MM.1S (cell line): ENCODE data around the gene TSPAN7.

Experiments
- DNase-seq: peaks from one replicate; pipeline ENCODE4 v3.0.0-alpha.2; 2015
- H2AFZ ChIP-seq: fragments of 300-600 bp; sonication (generic); 2 replicates; pipeline ENCODE4 v1.6.0; 2016; ENCODE audit warnings: antibody characterized with exemption, low read length
- H3F3A ChIP-seq: fragments of 300-600 bp; sonication (generic); 2 replicates; pipeline ENCODE4 v1.6.1; 2016; ENCODE audit warnings: mild to moderate bottlenecking, antibody characterized with exemption, low read length, moderate library complexity, mixed read lengths; ENCODE audit not compliant: insufficient read depth
- H3K27ac ChIP-seq: fragments of 300-600 bp; sonication (generic); 2 replicates; pipeline ENCODE4 v1.5.1; 2016; ENCODE audit warnings: mild to moderate bottlenecking, low read length
- H3K27me3 ChIP-seq: fragments of 300-600 bp; sonication (generic); replicated peaks from 2 replicates; pipeline ENCODE4 v1.6.0; 2016; ENCODE audit warnings: low read length; ENCODE audit not compliant: insufficient read depth
- H3K36me3 ChIP-seq: fragments of 300-600 bp; sonication (generic); replicated peaks from 2 replicates; pipeline ENCODE4 v1.6.1; 2016; ENCODE audit warnings: mild to moderate bottlenecking, low read length, mixed read lengths; ENCODE audit not compliant: insufficient read depth
- H3K4me1 ChIP-seq: fragments of 300-600 bp; sonication (generic); 2 replicates; pipeline ENCODE4 v1.6.1; 2016; ENCODE audit warnings: low read length, mixed read lengths
- H3K4me2 ChIP-seq: fragments of 300-600 bp; sonication (generic); 2 replicates; pipeline ENCODE4 v1.6.0; 2016; ENCODE audit warnings: low read depth, low read length
- H3K4me3 ChIP-seq: fragments of 300-600 bp; sonication (generic); 2 replicates; pipeline ENCODE4 v1.5.1; 2016; ENCODE audit warnings: low read length, mixed read lengths
- H3K79me2 ChIP-seq: fragments of 300-600 bp; sonication (generic); 2 replicates; pipeline ENCODE4 v1.6.1; 2016; ENCODE audit warnings: mixed run types, low read length, mixed read lengths
- H3K9ac ChIP-seq: fragments of 300-600 bp; sonication (generic); 2 replicates; pipeline ENCODE4 v1.6.1; 2016; ENCODE audit warnings: low read length, mixed read lengths
- H3K9me2 ChIP-seq: fragments of 300-600 bp; sonication (generic); replicated peaks from 2 replicates; pipeline ENCODE4 v1.6.1; 2016; ENCODE audit warnings: mild to moderate bottlenecking, low read length, mixed read lengths; ENCODE audit not compliant: insufficient read depth
- H3K9me3 ChIP-seq: fragments of 300-600 bp; sonication (generic); replicated peaks from 2 replicates; pipeline ENCODE4 v1.6.1; 2016; ENCODE audit warnings: mild to moderate bottlenecking, low read length, mixed read lengths; ENCODE audit not compliant: insufficient read depth
- H4K20me1 ChIP-seq: fragments of 300-600 bp; sonication (generic); 2 replicates; pipeline ENCODE4 v1.6.1; 2016; ENCODE audit warnings: mild to moderate bottlenecking, low read length, moderate library complexity, mixed read lengths; ENCODE audit not compliant: insufficient read depth
- EZH2 ChIP-seq: fragments of 300-600 bp; sonication (generic); optimal IDR thresholded peaks from 2 replicates; pipeline ENCODE3; 2017; ENCODE audit warnings: low read depth, mild to moderate bottlenecking, antibody characterized with exemption, low read length, mixed read lengths
- EZH2phosphoT487 ChIP-seq: fragments of 300-600 bp; sonication (generic); IDR thresholded peaks from 2 replicates; pipeline ENCODE4 v1.6.1; 2018; ENCODE audit warnings: antibody characterized with exemption, low read length
- TF ChIP-seq, protein P1 (sequence below): fragments of 300-600 bp; sonication (generic); IDR thresholded peaks from 2 replicates; pipeline ENCODE4 v1.5.1; 2016; ENCODE audit warnings: antibody characterized with exemption, low read length, mixed read lengths

The TSPAN7 gene

DNA sequence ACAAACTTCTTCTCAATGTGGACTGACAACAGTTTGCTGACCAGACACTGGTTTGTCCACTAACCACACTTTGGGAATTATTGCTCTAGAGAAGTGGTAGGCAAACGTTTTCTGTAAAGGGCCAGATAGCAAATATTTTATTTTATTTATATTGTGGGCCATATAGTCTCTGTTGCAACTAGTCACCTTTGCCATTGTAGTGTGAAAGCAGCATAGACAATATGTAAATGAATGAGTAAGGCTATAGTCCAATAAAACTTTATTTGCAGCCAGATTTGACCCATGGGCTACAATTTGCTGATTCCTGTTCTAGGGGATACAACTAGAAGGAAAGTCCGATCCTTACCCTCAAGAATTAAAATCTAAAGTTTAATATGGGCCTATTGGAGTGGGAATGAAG, 14.5 kb downstream of the TSPAN7 start:
- no peaks in the 10 kb centered on the region for H3F3A ChIP-seq
- no peak overlapping the region for H3K9ac ChIP-seq
- H2AFZ ChIP-seq, result no peak overlapping the region
- no peaks in the 10 kb centered on the region for H3K36me3 ChIP-seq
- no peaks in the 10 kb centered on the region for H3K9me2 ChIP-seq
- no peak for TF ChIP-seq EZH2phosphoT487
- TF ChIP-seq, protein P1, sequence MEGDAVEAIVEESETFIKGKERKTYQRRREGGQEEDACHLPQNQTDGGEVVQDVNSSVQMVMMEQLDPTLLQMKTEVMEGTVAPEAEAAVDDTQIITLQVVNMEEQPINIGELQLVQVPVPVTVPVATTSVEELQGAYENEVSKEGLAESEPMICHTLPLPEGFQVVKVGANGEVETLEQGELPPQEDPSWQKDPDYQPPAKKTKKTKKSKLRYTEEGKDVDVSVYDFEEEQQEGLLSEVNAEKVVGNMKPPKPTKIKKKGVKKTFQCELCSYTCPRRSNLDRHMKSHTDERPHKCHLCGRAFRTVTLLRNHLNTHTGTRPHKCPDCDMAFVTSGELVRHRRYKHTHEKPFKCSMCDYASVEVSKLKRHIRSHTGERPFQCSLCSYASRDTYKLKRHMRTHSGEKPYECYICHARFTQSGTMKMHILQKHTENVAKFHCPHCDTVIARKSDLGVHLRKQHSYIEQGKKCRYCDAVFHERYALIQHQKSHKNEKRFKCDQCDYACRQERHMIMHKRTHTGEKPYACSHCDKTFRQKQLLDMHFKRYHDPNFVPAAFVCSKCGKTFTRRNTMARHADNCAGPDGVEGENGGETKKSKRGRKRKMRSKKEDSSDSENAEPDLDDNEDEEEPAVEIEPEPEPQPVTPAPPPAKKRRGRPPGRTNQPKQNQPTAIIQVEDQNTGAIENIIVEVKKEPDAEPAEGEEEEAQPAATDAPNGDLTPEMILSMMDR, result no peak
- TF ChIP-seq EZH2, result no peak
- no peak for DNase-seq
- no peaks in the 10 kb centered on the region for H3K27me3 ChIP-seq
- no peaks in the 10 kb centered on the region for H3K79me2 ChIP-seq
- H3K9me3 ChIP-seq, result no peaks in the 10 kb centered on the region
- no peak overlapping the region for H3K4me3 ChIP-seq
- no peaks in the 10 kb centered on the region for H4K20me1 ChIP-seq
- no peak overlapping the region for H3K4me2 ChIP-seq
- no peaks in the 10 kb centered on the region for H3K4me1 ChIP-seq
- no peak overlapping the region for H3K27ac ChIP-seq

GRCh38 chrX:38577738-38578137, 16.4 kb downstream of the TSPAN7 start:
- H3K4me3 ChIP-seq, result no peak overlapping the region
- H3F3A ChIP-seq, result no peaks in the 10 kb centered on the region
- no peak overlapping the region for H3K9ac ChIP-seq
- TF ChIP-seq EZH2phosphoT487 (no peak), EZH2 (no peak)
- TF ChIP-seq, protein P1, result no peak
- H3K27ac ChIP-seq, result no peak overlapping the region
- no peak overlapping the region for H2AFZ ChIP-seq
- no peaks in the 10 kb centered on the region for H3K9me2 ChIP-seq
- no peak for DNase-seq
- no peaks in the 10 kb centered on the region for H3K36me3 ChIP-seq
- H4K20me1 ChIP-seq, result no peaks in the 10 kb centered on the region
- no peaks in the 10 kb centered on the region for H3K4me1 ChIP-seq
- no peak overlapping the region for H3K4me2 ChIP-seq
- H3K9me3 ChIP-seq, result no peaks in the 10 kb centered on the region
- H3K79me2 ChIP-seq, result no peaks in the 10 kb centered on the region
- H3K27me3 ChIP-seq, result no peaks in the 10 kb centered on the region

- DNase-seq, result no peak
- Histone ChIP-seq H4K20me1 (no peaks in the 10 kb centered on the region), H3K4me3 (no peak overlapping the region), H3K9me3 (no peaks in the 10 kb centered on the region), H3F3A (no peaks in the 10 kb centered on the region), H3K9me2 (no peaks in the 10 kb centered on the region), H3K27me3 (no peaks in the 10 kb centered on the region), H3K9ac (no peak overlapping the region), H3K79me2 (no peaks in the 10 kb centered on the region), H3K27ac (no peak overlapping the region), H3K4me2 (no peak overlapping the region), H2AFZ (no peak overlapping the region), H3K4me1 (no peaks in the 10 kb centered on the region), H3K36me3 (no peaks in the 10 kb centered on the region)
- TF ChIP-seq, protein P1, result no peak
- no peak for TF ChIP-seq EZH2
- no peak for TF ChIP-seq EZH2phosphoT487
These were observed 16.8 kb downstream of the TSPAN7 start for GRCh38 chrX:38578167-38578566.
